ENCODE measurements around the gene ATP1A3.

- TF ChIP-seq CTCF (IDR thresholded peaks at IDR 0.05) (no peak), POLR2A (IDR thresholded peaks at IDR 0.05) (no peak)
Measured at GRCh38 chr19:41978470-41978869, 15.6 kb downstream of the ATP1A3 start.
